HEK293T (cell line): ENCODE results near the gene PRPF40A.

Experiments used
- BHLHE40 ChIP-seq: fragments of 450-650 bp; IDR thresholded peaks from 2 replicates; pipeline ENCODE4 v1.6.1; 2016; ENCODE audit warnings: mild to moderate bottlenecking, moderate library complexity, borderline replicate concordance
- SP1 ChIP-seq: fragments of 450-650 bp; IDR thresholded peaks from 2 replicates; pipeline ENCODE4 v1.6.1; 2017
- ZNF384 ChIP-seq: fragments of 450-650 bp; IDR thresholded peaks from 2 replicates; pipeline ENCODE4 v1.6.1; 2016

- no peak for TF ChIP-seq ZNF384
- TF ChIP-seq SP1 = no peak
- no peak for TF ChIP-seq BHLHE40
These were observed 110.3 kb downstream of the PRPF40A start for GRCh38 chr2:152606941-152607340.
